HK-2 (cell line): ENCODE results near the gene MRI1.
"Not testable (repeated sequence)": the region's sequence is repeated elsewhere in the genome, so short reads cannot be mapped to it uniquely, and the experiment has no call there.

Experiments
- DNase-seq: peaks from one replicate; pipeline ENCODE4 v3.0.0-alpha.2; 2018; ENCODE audit not compliant: unreplicated experiment

The MRI1 gene

GRCh38 chr19:13758795-13759194 lies 5.5 kb upstream of the MRI1 start:
- no peak for DNase-seq

DNA sequence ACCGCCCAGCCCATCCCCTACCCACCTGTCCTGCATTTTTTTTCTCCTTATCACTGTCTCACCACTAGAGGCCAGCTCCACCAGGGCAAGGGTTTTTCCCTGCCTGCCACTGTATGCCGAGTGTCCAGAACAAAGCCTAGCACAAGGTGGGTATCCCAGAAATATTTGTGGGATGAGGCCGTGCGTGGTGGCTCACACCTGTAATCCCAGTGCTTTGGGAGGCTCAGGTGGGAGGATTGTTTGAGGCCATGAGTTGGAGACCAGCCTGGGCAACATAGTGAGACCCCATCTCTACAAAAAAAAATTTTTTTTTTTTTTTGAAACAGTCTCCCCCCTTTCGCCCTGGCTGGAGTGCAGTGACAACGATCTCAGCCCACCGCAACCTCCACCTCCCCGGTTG lies 2.9 kb upstream of the MRI1 start:
- no peak for DNase-seq

- no peak for DNase-seq
These were observed 1.6 kb upstream of the MRI1 start for GRCh38 chr19:13762635-13763235.

- DNase-seq: no peak
These were observed 1.1 kb upstream of the MRI1 start for GRCh38 chr19:13763265-13763664.

DNA sequence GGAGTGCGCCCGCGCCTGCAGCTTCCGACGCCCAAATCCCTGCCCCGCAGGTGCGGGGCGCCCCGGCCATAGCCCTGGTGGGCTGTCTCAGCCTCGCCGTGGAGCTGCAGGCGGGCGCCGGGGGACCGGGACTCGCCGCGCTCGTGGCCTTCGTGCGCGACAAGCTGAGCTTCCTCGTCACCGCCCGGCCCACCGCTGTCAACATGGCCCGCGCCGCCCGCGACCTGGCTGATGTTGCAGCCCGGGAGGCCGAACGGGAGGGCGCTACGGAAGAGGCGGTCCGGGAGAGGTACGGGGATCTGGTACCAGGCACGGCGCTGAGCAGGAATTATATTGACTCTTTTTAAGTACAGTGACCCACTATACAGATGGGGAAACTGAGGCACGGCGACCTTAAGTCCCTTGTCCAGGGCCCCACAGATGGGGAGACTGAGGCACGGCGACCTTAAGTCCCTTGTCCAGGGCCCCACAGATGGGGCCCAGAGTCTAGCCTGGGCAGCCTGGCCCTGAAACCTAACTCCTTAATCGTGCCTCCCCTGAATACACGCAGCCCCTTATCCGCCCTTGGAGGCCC lies 586 bp downstream of the MRI1 start:
- peak; percentile 38 for DNase-seq

- no peak for DNase-seq
These were observed 1.2 kb downstream of the MRI1 start for GRCh38 chr19:13765395-13766094.

- no peak for DNase-seq
These were observed 1.8 kb downstream of the MRI1 start for GRCh38 chr19:13766095-13766481.

- no peak for DNase-seq
These were observed 4.2 kb downstream of the MRI1 start for GRCh38 chr19:13768510-13768909.

DNA sequence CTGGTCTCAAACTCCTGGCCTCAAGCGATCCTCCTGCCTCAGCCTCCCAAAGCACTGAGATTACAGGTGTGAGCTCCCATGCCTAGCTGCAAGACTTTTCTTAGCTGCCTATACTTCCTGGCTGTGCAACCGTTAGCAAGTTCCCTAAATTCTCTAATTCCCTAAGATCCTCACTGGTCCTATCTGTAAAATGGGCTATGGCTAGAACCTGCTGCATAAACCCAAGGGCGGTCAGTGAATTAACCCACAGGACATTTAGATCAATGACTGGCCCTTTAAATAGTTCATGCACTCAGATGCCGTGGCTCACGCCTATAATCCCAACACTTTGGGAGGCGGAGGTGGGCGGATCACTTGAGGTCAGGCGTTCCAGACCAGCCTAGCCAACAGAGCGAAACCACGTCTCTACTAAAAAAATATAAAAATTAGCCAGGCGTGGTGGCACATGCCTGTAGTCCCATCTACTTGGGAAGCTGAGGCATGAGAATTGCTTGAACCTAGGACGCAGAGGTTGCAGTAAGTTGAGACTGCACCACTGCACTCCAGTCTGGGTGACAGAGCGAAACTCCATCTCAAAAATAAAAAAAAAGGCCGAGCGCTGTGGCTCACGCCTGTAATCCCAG lies 5.8 kb downstream of the MRI1 start:
- DNase-seq: peak; percentile 70

DNA sequence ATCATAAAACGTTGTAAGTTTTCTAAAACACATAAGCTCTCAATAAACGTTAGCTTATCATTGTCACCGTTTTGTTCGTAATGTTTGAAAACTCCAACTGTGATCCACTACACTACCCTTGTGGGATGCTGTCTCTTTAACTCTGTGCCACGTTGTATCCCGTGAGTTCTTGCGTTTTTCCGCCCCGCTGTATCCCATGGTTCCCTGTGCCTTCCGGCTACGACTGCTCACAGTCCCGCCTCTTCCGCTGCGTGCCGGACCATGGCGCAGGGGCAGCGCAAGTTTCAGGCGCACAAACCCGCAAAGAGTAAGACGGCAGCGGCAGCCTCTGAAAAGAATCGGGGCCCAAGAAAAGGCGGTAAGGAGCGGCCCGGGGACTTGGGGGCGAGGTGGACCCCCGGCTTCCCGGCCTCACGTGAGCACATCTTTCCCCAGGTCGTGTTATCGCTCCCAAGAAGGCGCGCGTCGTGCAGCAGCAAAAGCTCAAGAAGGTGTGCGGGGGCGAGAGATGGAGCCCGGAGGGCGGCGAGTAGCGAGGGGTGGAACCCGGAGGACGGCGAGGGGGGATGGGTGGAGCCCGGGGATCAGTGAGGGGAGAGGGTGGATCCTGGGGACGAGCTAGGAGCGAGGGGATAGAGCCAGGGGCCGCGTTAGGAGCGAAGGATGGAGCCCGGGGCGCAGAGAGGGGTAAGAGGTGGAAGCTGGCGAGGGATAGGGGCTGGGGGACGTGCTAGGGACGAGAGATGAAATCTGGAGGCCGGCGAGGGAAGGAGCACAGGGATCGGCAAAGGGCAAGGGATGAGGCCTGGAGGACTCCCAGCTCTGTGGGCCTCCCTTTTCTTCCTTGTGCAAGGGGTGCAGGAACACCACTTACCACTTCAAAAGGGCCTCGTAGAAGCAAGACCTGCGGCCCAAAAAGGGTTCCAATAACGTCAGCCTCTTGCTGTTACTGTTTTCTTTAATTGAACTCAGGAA lies 10.2 kb downstream of the MRI1 start, which contains the start of gene C19orf53:
TSS of gene C19orf53 (plus strand) at position 240 of the 975 bp plus-strand sequence. CDS start at position 262, 22 bp downstream.
- peak; percentile 89 for DNase-seq

DNA sequence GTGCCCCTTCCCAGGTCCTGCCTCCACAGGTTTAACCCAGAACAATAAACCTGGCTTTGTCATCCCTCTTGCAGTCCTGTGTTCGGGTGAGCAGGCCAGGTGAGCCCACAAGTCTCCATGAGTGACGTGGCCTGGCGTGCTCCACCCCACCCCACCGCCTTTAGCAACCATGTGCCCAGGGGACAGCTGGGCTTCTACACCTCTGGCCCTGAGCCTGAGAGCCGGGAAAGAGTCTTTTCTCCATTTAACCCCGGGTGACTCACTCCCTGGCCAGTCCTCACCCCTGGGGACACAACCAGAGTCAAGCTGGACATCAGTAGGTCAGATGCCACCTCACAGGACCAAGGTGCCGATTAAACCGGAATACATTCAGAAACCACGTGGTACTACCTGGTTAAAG lies 14.1 kb downstream of the MRI1 start:
- DNase-seq: no peak

- DNase-seq: no peak
These were observed 14.5 kb downstream of the MRI1 start for GRCh38 chr19:13778847-13779246.

DNA sequence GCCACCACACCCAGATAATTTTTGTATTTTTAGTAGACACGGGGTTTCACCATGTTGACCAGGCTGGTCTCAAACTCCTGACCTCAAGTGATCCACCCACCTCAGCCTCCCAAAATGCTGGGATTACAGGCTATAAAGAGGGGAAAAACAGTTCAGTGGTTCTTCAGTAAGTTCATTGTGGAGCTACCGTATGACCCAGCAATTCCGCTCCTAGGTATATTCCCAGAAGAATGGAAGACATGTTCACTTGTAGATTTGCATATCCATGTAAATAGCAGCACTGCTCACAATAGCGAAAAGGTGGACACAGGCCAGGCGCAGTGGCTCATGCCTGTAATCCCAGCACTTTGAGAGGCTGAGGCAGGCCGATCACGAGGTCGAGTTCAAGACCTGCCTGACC lies 15.5 kb downstream of the MRI1 start:
- DNase-seq: not testable (repeated sequence)

- peak; percentile 53 for DNase-seq
These were observed 17.2 kb downstream of the MRI1 start for GRCh38 chr19:13781547-13781946.

GRCh38 chr19:13782537-13782936 lies 18.2 kb downstream of the MRI1 start:
- DNase-seq: no peak

GRCh38 chr19:13783565-13784500 lies 19.5 kb downstream of the MRI1 start:
- no peak for DNase-seq

DNA sequence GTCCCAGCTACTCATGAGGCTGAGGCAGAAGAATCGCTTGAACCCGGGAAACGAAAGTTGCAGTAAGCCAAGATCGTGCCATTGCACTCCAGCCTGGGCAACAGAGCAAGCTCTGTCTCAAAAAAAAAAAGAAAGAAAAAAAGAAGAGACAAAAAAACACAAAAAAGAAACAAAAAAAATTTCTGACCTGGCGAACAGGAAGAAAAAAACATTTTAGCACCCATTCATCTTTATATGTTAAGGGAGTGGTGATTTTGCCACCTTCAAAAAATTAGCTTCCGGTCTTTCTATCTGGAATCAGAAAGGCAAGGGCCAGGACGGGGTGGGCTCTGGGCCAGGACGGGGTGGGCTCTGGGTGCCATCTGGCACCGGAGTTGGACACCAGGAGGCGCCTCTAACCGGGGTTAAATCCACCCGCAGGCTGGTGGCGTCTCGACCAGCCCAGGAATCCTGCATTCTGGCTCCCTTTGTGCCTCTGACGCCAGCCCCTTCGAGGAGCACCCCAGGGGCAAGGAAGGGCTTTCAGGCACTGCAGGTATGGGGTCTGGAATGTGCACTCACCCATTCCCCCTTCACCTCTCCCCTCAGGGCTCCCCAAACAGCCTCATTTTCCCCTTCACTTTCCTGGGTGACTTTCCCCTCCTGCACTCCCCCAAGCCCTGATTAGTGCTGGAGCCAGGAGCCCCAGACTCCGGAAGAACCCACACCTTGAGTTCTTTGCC lies 20.6 kb downstream of the MRI1 start:
- DNase-seq: no peak

DNA sequence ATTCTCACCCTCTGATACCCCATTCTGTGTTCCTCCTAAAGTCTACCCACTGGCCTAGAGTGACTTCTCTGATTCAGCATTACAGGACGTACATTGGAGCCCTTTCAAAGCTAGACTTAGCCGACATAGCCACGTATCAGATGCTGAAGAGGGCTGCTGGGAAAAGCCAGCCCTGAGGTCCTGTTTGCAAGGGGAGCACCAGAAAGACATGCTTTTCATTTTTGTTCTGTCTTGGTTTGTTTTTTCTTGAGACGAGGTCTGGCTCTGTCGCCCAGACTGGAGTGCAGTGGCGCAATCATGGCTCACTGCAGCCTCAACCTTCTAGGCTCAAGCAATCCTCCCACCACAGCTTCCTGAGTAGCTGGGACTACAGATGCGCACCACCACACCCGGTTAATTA lies 24.7 kb downstream of the MRI1 start:
- no peak for DNase-seq

DNA sequence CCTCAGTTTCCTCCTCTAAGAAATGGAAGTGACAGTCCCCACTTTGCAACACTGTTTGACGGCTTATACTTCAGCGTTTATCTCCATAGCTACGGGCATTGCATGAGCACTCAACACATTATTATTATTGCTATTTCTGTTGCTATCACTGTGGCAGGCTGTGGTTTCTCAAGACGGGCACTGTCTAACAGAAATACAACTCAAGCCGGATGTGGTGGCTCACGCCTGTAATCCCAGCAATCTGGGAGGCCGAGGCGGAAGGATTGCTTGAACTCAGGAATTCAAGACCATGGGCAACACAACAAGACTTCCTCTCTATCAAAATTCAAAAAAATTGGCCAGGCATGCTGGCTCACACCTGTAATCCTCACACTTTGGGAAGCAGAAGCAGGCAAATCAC lies 26.0 kb downstream of the MRI1 start:
- DNase-seq: no peak

- DNase-seq: not testable (repeated sequence)
These were observed 29.0 kb downstream of the MRI1 start for GRCh38 chr19:13793317-13793716.
